Mucosa of rectum (tissue), 2 donors: ENCODE data around the gene MAP3K1.
"Not testable (repeated sequence)": the region's sequence is repeated elsewhere in the genome, so short reads cannot be mapped to it uniquely, and the experiment has no call there.

ENCODE experiments used
- H3K27ac ChIP-seq, 2 donors: one replicate each; pipeline ENCODE4 v1.7.0; 2013; ENCODE audit warnings: inconsistent platforms in 2 of 2, low read depth in 2 of 2, low read length in 2 of 2
- H3K27me3 ChIP-seq, 2 donors: one replicate each; pipeline ENCODE4 v1.7.0; 2013; ENCODE audit warnings: low read length in 2 of 2; ENCODE audit not compliant: control insufficient read depth in 2 of 2, insufficient read depth in 2 of 2
- H3K36me3 ChIP-seq, 2 donors: one replicate each; pipeline ENCODE4 v1.7.0; 2013; ENCODE audit warnings: low read length in 2 of 2; ENCODE audit not compliant: control insufficient read depth in 2 of 2, insufficient read depth in 2 of 2
- H3K4me1 ChIP-seq, 2 donors: one replicate each; pipeline ENCODE4 v1.7.0; 2013; ENCODE audit warnings: low read length in 2 of 2, mild to moderate bottlenecking in 1 of 2; ENCODE audit not compliant: control insufficient read depth in 2 of 2, insufficient read depth in 2 of 2
- H3K4me3 ChIP-seq, 2 donors: one replicate each; pipeline ENCODE4 v1.7.0; 2013; ENCODE audit warnings: low read length in 2 of 2
- H3K9ac ChIP-seq, 2 donors: one replicate each; pipeline ENCODE4 v1.7.0; 2013; ENCODE audit warnings: low read length in 2 of 2, low read depth in 1 of 2, mild to moderate bottlenecking in 1 of 2
- H3K9me3 ChIP-seq, 2 donors: one replicate each; pipeline ENCODE4 v1.7.0; 2013; ENCODE audit warnings: low read length in 2 of 2; ENCODE audit not compliant: control insufficient read depth in 2 of 2
- donor health status: healthy.
- donor health status: Normal muscosa, but diverticular disease.

The MAP3K1 gene

GRCh38 chr5:56814963-56815657 is at the start of gene MAP3K1:
Gene MAP3K1 (plus strand): TSS chr5:56815549. CDS start chr5:56815574, 25 bp downstream.
- Histone ChIP-seq H3K27ac (peak within 1 kb of the TSS; percentile 90 to 93), H3K9me3 (no peaks in the 10 kb centered on the region), H3K9ac (peak within 1 kb of the TSS; percentile 93 to 96), H3K27me3 (no peaks in the 10 kb centered on the region), H3K4me3 (peak within 1 kb of the TSS; percentile 86 to 94), H3K36me3 (no peaks in the 10 kb centered on the region), H3K4me1 (peaks cover 9 to 12% of the 10 kb centered on the region in 2 donors)

GRCh38 chr5:56766926-56767325 is 48.4 kb upstream of the MAP3K1 start:
- H3K36me3 ChIP-seq = no peaks in the 10 kb centered on the region
- no peak overlapping the region for H3K27ac ChIP-seq
- no peaks in the 10 kb centered on the region for H3K27me3 ChIP-seq
- H3K4me3 ChIP-seq = no peak overlapping the region
- H3K9ac ChIP-seq = no peak overlapping the region
- H3K9me3 ChIP-seq = no peaks in the 10 kb centered on the region
- no peaks in the 10 kb centered on the region for H3K4me1 ChIP-seq

GRCh38 chr5:56769875-56770604 is 45.3 kb upstream of the MAP3K1 start:
- Histone ChIP-seq H3K27ac (no peak overlapping the region), H3K27me3 (no peaks in the 10 kb centered on the region), H3K36me3 (no peaks in the 10 kb centered on the region), H3K9me3 (no peaks in the 10 kb centered on the region), H3K4me1 (no peaks in the 10 kb centered on the region), H3K9ac (no peak overlapping the region), H3K4me3 (no peak overlapping the region)

- Histone ChIP-seq H3K4me3 (no peak overlapping the region), H3K4me1 (no peaks in the 10 kb centered on the region), H3K27me3 (no peaks in the 10 kb centered on the region), H3K9me3 (no peaks in the 10 kb centered on the region), H3K27ac (no peak overlapping the region), H3K9ac (no peak overlapping the region), H3K36me3 (no peaks in the 10 kb centered on the region)
Measured at GRCh38 chr5:56772767-56773166, 42.6 kb upstream of the MAP3K1 start.

- H3K4me3 ChIP-seq = no peak overlapping the region
- no peaks in the 10 kb centered on the region for H3K27me3 ChIP-seq
- no peak overlapping the region for H3K9ac ChIP-seq
- no peaks in the 10 kb centered on the region for H3K36me3 ChIP-seq
- no peak overlapping the region for H3K27ac ChIP-seq
- H3K4me1 ChIP-seq = no peaks in the 10 kb centered on the region
- H3K9me3 ChIP-seq = no peaks in the 10 kb centered on the region
Measured at GRCh38 chr5:56774957-56775356, 40.4 kb upstream of the MAP3K1 start.

- not testable (repeated sequence) for H3K9me3 ChIP-seq, H3K4me1 ChIP-seq, H3K27me3 ChIP-seq, H3K36me3 ChIP-seq, H3K27ac ChIP-seq, H3K4me3 ChIP-seq, H3K9ac ChIP-seq
Measured at GRCh38 chr5:56776212-56776846, 39.0 kb upstream of the MAP3K1 start.

GRCh38 chr5:56783261-56783660 is 32.1 kb upstream of the MAP3K1 start:
- no peaks in the 10 kb centered on the region for H3K4me1 ChIP-seq
- no peak overlapping the region for H3K4me3 ChIP-seq
- H3K27ac ChIP-seq = no peak overlapping the region
- H3K27me3 ChIP-seq = no peaks in the 10 kb centered on the region
- no peak overlapping the region for H3K9ac ChIP-seq
- H3K9me3 ChIP-seq = no peaks in the 10 kb centered on the region
- no peaks in the 10 kb centered on the region for H3K36me3 ChIP-seq

GRCh38 chr5:56786346-56786745 is 29.0 kb upstream of the MAP3K1 start:
- H3K36me3 ChIP-seq = no peaks in the 10 kb centered on the region
- no peak overlapping the region for H3K4me3 ChIP-seq
- no peaks in the 10 kb centered on the region for H3K9me3 ChIP-seq

GRCh38 chr5:56791396-56791795 is 24.0 kb upstream of the MAP3K1 start:
- no peak overlapping the region for H3K9ac ChIP-seq
- no peak overlapping the region for H3K4me3 ChIP-seq
- no peaks in the 10 kb centered on the region for H3K4me1 ChIP-seq
- H3K9me3 ChIP-seq = no peaks in the 10 kb centered on the region
- H3K27ac ChIP-seq = no peak overlapping the region
- H3K36me3 ChIP-seq = no peaks in the 10 kb centered on the region
- H3K27me3 ChIP-seq = no peaks in the 10 kb centered on the region

More at GRCh38 chr5:56786346-56786745, 29.0 kb upstream of the MAP3K1 start:
- no peaks in the 10 kb centered on the region for H3K4me1 ChIP-seq
- H3K27ac ChIP-seq = no peak overlapping the region
- no peak overlapping the region for H3K9ac ChIP-seq
- no peaks in the 10 kb centered on the region for H3K27me3 ChIP-seq

- Histone ChIP-seq H3K27ac (no peak overlapping the region), H3K36me3 (no peaks in the 10 kb centered on the region), H3K27me3 (no peaks in the 10 kb centered on the region), H3K9me3 (no peaks in the 10 kb centered on the region), H3K9ac (no peak overlapping the region), H3K4me1 (no peaks in the 10 kb centered on the region), H3K4me3 (no peak overlapping the region)
Measured at GRCh38 chr5:56798521-56798920, 16.8 kb upstream of the MAP3K1 start.
